ENCODE measurements around the gene ADRA1B.

Gene ADRA1B

DNA sequence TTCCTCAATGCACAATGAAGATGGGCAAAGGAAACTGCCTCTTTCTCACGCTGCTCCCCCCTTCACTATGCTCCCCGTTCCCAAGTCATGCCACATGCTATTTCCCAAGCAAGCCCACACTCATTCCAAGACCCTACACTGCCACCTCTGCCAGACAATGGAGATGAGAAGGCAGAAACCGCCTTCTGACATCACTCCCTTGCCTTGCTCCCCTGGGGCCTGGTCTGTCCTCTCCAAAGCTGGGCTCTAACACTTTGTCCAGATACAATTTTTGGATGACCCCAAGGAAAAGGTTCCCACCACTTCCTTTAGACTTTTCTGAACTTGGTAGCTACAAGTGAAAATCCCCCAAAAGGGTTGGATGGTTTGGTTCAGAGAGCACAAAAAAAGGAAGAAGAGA is 7.2 kb upstream of the ADRA1B start:
- CTCF ChIA-PET, result no interaction called here
- POLR2A ChIA-PET, result no interaction called here
- TF ChIP-seq BHLHE40 (IDR thresholded peaks at IDR 0.05; ENCODE audit: borderline replicate concordance) (no peak), SP1 (IDR thresholded peaks at IDR 0.05) (no peak), NFRKB (IDR thresholded peaks at IDR 0.05) (no peak), L3MBTL2 (conservative IDR thresholded peaks at IDR 0.05) (no peak), SUZ12 (IDR thresholded peaks at IDR 0.05) (no peak), LEF1 (IDR thresholded peaks at IDR 0.05; ENCODE audit: borderline replicate concordance) (no peak), FOXK2 (IDR thresholded peaks at IDR 0.05) (no peak), ZNF384 (IDR thresholded peaks at IDR 0.05) (no peak), ELF4 (IDR thresholded peaks at IDR 0.05) (no peak), ARNT (IDR thresholded peaks at IDR 0.05) (no peak), HDGF (IDR thresholded peaks at IDR 0.05; ENCODE audit: borderline replicate concordance) (no peak), FOXM1 (IDR thresholded peaks at IDR 0.05; ENCODE audit: borderline replicate concordance) (no peak), FOXA1 (IDR thresholded peaks at IDR 0.05) (no peak), TARDBP (IDR thresholded peaks at IDR 0.05) (no peak), CTBP1 (IDR thresholded peaks at IDR 0.05; ENCODE audit: borderline replicate concordance) (no peak)
- TF ChIP-seq, protein P1, sequence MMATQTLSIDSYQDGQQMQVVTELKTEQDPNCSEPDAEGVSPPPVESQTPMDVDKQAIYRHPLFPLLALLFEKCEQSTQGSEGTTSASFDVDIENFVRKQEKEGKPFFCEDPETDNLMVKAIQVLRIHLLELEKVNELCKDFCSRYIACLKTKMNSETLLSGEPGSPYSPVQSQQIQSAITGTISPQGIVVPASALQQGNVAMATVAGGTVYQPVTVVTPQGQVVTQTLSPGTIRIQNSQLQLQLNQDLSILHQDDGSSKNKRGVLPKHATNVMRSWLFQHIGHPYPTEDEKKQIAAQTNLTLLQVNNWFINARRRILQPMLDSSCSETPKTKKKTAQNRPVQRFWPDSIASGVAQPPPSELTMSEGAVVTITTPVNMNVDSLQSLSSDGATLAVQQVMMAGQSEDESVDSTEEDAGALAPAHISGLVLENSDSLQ (IDR thresholded peaks at IDR 0.05), result no peak
- DNase-seq (ENCODE audit: extremely low spot score), result no peak

DNA sequence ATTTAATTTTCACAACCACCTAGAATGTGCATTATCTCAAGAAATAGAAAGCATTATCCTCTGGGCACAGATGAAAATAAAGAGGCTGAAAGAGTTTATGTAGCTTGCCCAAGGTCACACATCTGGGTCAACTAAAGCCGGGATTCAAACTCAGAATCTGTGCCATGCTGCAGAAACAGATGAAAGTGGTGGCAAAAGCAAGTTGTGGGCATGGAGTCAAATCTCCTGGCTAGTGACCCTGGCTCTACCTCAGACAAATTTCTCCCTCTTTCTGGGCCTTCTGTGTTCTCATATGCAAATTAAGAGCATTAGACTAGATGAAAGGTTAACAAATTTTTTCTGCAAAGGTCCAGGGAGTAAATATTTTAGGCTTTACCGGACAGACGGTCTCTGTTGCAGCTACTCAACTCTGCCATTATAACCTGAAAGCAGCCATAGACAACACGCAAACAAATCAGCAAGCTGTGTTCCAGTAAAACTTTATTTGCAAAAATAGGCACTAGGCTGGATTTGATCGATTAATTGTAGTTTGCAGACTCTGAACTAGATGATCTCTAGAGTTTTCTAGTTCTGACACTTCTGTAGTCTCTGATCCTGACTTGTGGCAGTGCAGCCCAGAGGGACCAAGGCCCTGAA is 6.0 kb upstream of the ADRA1B start:
- TF ChIP-seq LEF1 (IDR thresholded peaks at IDR 0.05; ENCODE audit: borderline replicate concordance), result no peak
- TF ChIP-seq ZNF384 (IDR thresholded peaks at IDR 0.05), result no peak
- no peak for TF ChIP-seq TARDBP (IDR thresholded peaks at IDR 0.05)
- no peak for TF ChIP-seq CTBP1 (IDR thresholded peaks at IDR 0.05; ENCODE audit: borderline replicate concordance)
- CTCF ChIA-PET, result no interaction called here
- POLR2A ChIA-PET, result no interaction called here
- DNase-seq (ENCODE audit: extremely low spot score), result no peak

DNA sequence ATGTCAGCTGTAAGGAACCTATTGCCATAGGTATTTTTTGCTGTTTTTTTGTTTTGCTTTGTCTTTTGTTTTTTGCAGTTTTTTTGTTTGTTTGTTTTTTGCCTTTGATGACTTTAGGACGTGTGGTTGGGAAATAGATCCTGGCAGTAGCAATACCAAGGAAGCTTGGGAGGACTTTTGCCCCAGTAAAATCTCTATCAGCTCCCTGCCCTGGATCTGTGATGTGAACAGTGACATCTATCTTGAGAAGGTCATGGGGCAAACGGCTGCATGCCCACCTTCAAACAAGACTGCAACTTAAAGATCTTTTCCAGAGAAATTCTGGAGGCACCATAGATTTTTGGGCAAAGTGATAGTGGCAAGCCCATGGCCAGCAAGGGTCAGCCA is 5.4 kb upstream of the ADRA1B start:
- DNase-seq (ENCODE audit: extremely low spot score), result no peak
- POLR2A ChIA-PET, result no interaction called here
- CTCF ChIA-PET, result no interaction called here
- TF ChIP-seq ZNF384 (IDR thresholded peaks at IDR 0.05), result no peak
- TF ChIP-seq FOXA1 (IDR thresholded peaks at IDR 0.05), result no peak
- TF ChIP-seq HDGF (IDR thresholded peaks at IDR 0.05; ENCODE audit: borderline replicate concordance), result no peak
- no peak for TF ChIP-seq CTBP1 (IDR thresholded peaks at IDR 0.05; ENCODE audit: borderline replicate concordance)
- no peak for TF ChIP-seq NFRKB (IDR thresholded peaks at IDR 0.05)
- TF ChIP-seq BHLHE40 (IDR thresholded peaks at IDR 0.05; ENCODE audit: borderline replicate concordance), result no peak
- no peak for TF ChIP-seq FOXK2 (IDR thresholded peaks at IDR 0.05)
- no peak for TF ChIP-seq SUZ12 (IDR thresholded peaks at IDR 0.05)
- TF ChIP-seq FOXM1 (IDR thresholded peaks at IDR 0.05; ENCODE audit: borderline replicate concordance), result no peak
- no peak for TF ChIP-seq TARDBP (IDR thresholded peaks at IDR 0.05)
- no peak for TF ChIP-seq ELF4 (IDR thresholded peaks at IDR 0.05)
- no peak for TF ChIP-seq LEF1 (IDR thresholded peaks at IDR 0.05; ENCODE audit: borderline replicate concordance)
- TF ChIP-seq ARNT (IDR thresholded peaks at IDR 0.05), result no peak
- no peak for TF ChIP-seq L3MBTL2 (conservative IDR thresholded peaks at IDR 0.05)
- TF ChIP-seq, protein P1 (IDR thresholded peaks at IDR 0.05), result no peak
- TF ChIP-seq SP1 (IDR thresholded peaks at IDR 0.05), result no peak

DNA sequence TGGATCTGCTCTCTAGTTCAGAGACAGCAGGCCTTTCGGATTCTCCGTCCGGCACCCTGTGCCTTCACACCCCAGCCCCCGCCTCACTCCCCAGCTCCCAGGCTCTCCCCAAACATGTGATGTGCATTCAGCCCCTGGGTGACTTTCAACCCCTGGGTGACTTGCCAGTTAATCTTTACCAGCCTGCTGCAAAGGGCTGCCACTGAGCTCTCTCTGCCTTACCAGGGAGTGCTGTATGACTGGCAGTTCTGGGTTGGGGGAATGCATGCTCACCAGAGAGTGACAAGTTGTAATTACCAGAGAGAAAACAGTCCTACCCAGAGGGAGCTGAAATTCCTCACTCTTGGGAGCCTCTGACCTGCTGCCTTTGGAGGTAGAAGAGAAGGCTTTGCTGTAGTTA is 4.9 kb upstream of the ADRA1B start:
- CTCF ChIA-PET, result no interaction called here
- POLR2A ChIA-PET, result no interaction called here

DNA sequence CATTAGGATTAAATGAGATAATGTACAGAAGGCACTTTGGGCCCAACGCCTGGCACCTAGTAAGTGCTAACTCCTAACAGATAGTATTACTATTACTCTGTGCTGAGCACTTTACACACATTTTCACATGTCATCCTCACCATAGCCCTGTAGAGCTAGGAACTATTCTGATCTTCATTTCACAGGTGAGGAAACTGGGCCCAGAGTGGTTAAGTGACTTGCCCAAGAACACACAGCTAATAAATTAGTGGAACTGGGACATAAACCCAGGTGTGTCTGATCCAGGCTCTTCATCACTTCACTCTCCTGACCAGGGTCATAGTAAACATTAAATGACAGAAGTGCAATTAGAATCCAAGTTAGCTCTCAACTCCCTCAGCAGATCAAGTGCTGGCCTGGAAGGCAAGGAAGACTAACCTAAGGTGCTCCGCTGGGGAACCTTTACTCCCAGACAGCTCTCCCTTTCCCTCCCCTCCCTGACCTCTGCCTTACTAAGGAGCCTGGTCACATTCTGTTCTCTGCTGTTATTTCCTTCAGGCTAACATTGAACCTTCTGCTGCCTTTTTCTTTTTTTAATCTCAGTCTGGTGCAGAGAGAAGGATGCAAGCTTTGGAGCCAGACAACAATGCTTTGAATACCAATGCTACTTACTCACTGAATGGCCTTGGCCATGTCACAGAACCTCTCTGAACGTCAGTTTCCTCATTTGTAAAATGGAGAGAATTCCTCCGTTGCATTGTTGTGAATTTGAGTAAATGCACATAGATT is 4.1 kb upstream of the ADRA1B start:
- ChIA-PET POLR2A (no interaction called here), CTCF (interaction anchor here (0.6 to 1.5 kb wide), 3 partner anchors 22 to 396 kb away, joined by 3 read pairs; no protein-coding TSS in a partner anchor)
- no peak for DNase-seq (ENCODE audit: extremely low spot score)
- TF ChIP-seq L3MBTL2 (conservative IDR thresholded peaks at IDR 0.05), result no peak
- TF ChIP-seq FOXA1 (IDR thresholded peaks at IDR 0.05), result no peak
- TF ChIP-seq, protein P1 (IDR thresholded peaks at IDR 0.05), result no peak
- TF ChIP-seq BHLHE40 (IDR thresholded peaks at IDR 0.05; ENCODE audit: borderline replicate concordance), result no peak
- TF ChIP-seq HDGF (IDR thresholded peaks at IDR 0.05; ENCODE audit: borderline replicate concordance), result no peak
- no peak for TF ChIP-seq ZNF384 (IDR thresholded peaks at IDR 0.05)
- TF ChIP-seq NFRKB (IDR thresholded peaks at IDR 0.05), result no peak

More for the DNA sequence above, 4.9 kb upstream of the ADRA1B start:
- no peak for DNase-seq (ENCODE audit: extremely low spot score)
- no peak for TF ChIP-seq FOXA1 (IDR thresholded peaks at IDR 0.05)
- TF ChIP-seq NFRKB (IDR thresholded peaks at IDR 0.05), result no peak
- no peak for TF ChIP-seq SUZ12 (IDR thresholded peaks at IDR 0.05)
- TF ChIP-seq CTBP1 (IDR thresholded peaks at IDR 0.05; ENCODE audit: borderline replicate concordance), result no peak
- no peak for TF ChIP-seq ELF4 (IDR thresholded peaks at IDR 0.05)
- TF ChIP-seq ZNF384 (IDR thresholded peaks at IDR 0.05), result no peak

DNA sequence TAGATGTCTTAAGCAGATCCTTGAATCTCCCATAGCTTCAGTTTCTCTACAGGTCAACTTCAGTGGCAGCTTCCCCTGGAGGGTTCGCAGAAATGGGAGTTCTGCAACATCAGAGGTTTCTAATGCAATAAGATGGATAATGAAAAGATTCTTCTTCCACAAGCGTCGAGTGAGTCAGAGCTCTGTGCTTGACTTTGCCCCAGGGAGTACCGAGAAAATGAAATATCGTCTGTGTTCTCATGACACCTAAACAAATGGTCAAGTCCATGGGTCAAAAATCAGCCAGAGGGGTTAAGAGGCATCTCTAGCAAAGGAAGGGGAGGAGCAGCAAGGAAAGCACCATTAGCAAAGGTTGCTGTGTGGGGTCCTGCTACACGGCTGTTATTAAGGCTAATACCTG is 3.2 kb upstream of the ADRA1B start:
- no peak for DNase-seq (ENCODE audit: extremely low spot score)
- CTCF ChIA-PET, result interaction anchor here (1.0 to 1.5 kb wide), 2 partner anchors 22 to 397 kb away, joined by 3 read pairs; no protein-coding TSS in a partner anchor
- TF ChIP-seq HDGF (IDR thresholded peaks at IDR 0.05; ENCODE audit: borderline replicate concordance) (no peak), CTBP1 (IDR thresholded peaks at IDR 0.05; ENCODE audit: borderline replicate concordance) (no peak), ELF4 (IDR thresholded peaks at IDR 0.05) (no peak), FOXK2 (IDR thresholded peaks at IDR 0.05) (no peak), BHLHE40 (IDR thresholded peaks at IDR 0.05; ENCODE audit: borderline replicate concordance) (no peak), FOXA1 (IDR thresholded peaks at IDR 0.05) (no peak), LEF1 (IDR thresholded peaks at IDR 0.05; ENCODE audit: borderline replicate concordance) (no peak), TARDBP (IDR thresholded peaks at IDR 0.05) (no peak), FOXM1 (IDR thresholded peaks at IDR 0.05; ENCODE audit: borderline replicate concordance) (no peak), NFRKB (IDR thresholded peaks at IDR 0.05) (no peak), SP1 (IDR thresholded peaks at IDR 0.05) (no peak), ARNT (IDR thresholded peaks at IDR 0.05) (no peak), L3MBTL2 (conservative IDR thresholded peaks at IDR 0.05) (no peak), SUZ12 (IDR thresholded peaks at IDR 0.05) (no peak), ZNF384 (IDR thresholded peaks at IDR 0.05) (no peak)
- TF ChIP-seq, protein P1 (IDR thresholded peaks at IDR 0.05), result no peak
- POLR2A ChIA-PET, result no interaction called here

Measured in HEK293T (cell line).